Lower leg skin (tissue), 3 donors: Measurements from ENCODE around the gene GAGE12J.

Experiments used
- POLR2A ChIP-seq, 2 donors: fragments of 450-650 bp; IDR thresholded peaks; one replicate each; pipeline ENCODE4 v1.6.1; 2016 to 2017; ENCODE audit warnings: antibody characterized with exemption in 2 of 2, mild to moderate bottlenecking in 1 of 2, moderate library complexity in 1 of 2
- TF ChIP-seq, protein P1 (sequence below), 3 donors: fragments of 450-650 bp; IDR thresholded peaks; one replicate each; pipeline ENCODE4 v1.5.1; 2016; ENCODE audit warnings: antibody characterized with exemption in 3 of 3, mild to moderate bottlenecking in 3 of 3, moderate library complexity in 2 of 3

DNA sequence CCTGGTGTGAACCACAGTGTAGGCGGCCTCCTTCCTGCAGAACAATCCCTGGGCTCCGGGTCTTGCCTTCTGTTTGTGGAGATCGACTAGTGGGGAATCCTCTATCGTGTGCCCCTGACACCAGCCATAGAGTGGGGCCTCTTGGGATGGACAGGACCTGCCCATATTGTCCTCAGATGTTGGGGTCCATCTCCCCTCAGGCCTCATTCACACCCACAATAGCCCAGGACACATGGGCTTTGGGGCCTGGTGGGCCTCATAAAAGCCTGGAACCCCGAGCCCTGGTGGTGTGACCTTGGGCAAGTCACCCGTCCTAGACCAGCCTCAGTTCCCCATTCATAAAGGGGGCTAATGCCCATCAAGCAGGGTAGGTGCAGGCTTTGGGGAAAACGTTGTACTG is 31.6 kb upstream of the GAGE12J start:
- TF ChIP-seq POLR2A (IDR thresholded peaks at IDR 0.05), result no peak
- TF ChIP-seq, protein P1, sequence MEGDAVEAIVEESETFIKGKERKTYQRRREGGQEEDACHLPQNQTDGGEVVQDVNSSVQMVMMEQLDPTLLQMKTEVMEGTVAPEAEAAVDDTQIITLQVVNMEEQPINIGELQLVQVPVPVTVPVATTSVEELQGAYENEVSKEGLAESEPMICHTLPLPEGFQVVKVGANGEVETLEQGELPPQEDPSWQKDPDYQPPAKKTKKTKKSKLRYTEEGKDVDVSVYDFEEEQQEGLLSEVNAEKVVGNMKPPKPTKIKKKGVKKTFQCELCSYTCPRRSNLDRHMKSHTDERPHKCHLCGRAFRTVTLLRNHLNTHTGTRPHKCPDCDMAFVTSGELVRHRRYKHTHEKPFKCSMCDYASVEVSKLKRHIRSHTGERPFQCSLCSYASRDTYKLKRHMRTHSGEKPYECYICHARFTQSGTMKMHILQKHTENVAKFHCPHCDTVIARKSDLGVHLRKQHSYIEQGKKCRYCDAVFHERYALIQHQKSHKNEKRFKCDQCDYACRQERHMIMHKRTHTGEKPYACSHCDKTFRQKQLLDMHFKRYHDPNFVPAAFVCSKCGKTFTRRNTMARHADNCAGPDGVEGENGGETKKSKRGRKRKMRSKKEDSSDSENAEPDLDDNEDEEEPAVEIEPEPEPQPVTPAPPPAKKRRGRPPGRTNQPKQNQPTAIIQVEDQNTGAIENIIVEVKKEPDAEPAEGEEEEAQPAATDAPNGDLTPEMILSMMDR (IDR thresholded peaks at IDR 0.05), result no peak
